Mesenchymal stem cell (in vitro differentiated cells and primary cell): ENCODE results near the gene TBCK.

Experiments
- DNase-seq: peaks from one replicate; pipeline ENCODE4 v3.0.0-alpha.2; 2013
- H2AFZ ChIP-seq: one replicate; pipeline ENCODE4 v1.6.1; 2013; ENCODE audit warnings: low read depth, mild to moderate bottlenecking, control low read depth, inconsistent platforms, low read length, moderate library complexity
- H2AK5ac ChIP-seq: 2 replicates; pipeline ENCODE4 v1.6.1; 2013; ENCODE audit warnings: low read length, moderate library complexity, mild to moderate bottlenecking, inconsistent platforms; ENCODE audit not compliant: severe bottlenecking
- H2BK120ac ChIP-seq: one replicate; pipeline ENCODE4 v1.6.1; 2013; ENCODE audit warnings: low read depth, mild to moderate bottlenecking, inconsistent platforms, low read length, moderate library complexity
- H2BK12ac ChIP-seq, 2 experiments: one replicate each; pipeline ENCODE4 v1.6.1; 2013; ENCODE audit warnings: inconsistent platforms in 2 of 2, low read length in 2 of 2, mild to moderate bottlenecking in 2 of 2, moderate library complexity in 2 of 2, control low read depth in 1 of 2
- H2BK15ac ChIP-seq: one replicate; pipeline ENCODE4 v1.6.1; 2013; ENCODE audit warnings: mild to moderate bottlenecking, low read depth, inconsistent platforms; ENCODE audit not compliant: poor library complexity, severe bottlenecking
- H2BK5ac ChIP-seq: 2 replicates; pipeline ENCODE4 v1.6.1; 2013; ENCODE audit warnings: low read depth, mild to moderate bottlenecking, low read length, control low read depth, inconsistent platforms; ENCODE audit not compliant: poor library complexity, severe bottlenecking
- H3K14ac ChIP-seq, 2 experiments: one replicate each; pipeline ENCODE4 v1.6.1; 2013; ENCODE audit warnings: inconsistent platforms in 2 of 2, low read length in 2 of 2, control low read depth in 1 of 2, mild to moderate bottlenecking in 1 of 2, moderate library complexity in 1 of 2
- H3K18ac ChIP-seq, 2 experiments: one replicate each; pipeline ENCODE4 v1.6.1; 2013; ENCODE audit warnings: inconsistent platforms in 2 of 2, low read length in 2 of 2, control low read depth in 1 of 2, low read depth in 1 of 2, mild to moderate bottlenecking in 1 of 2
- H3K23ac ChIP-seq, 2 experiments: one replicate each; pipeline ENCODE4 v1.6.1; 2013; ENCODE audit warnings: inconsistent platforms in 2 of 2, low read length in 2 of 2, mild to moderate bottlenecking in 2 of 2, moderate library complexity in 2 of 2, control low read depth in 1 of 2
- H3K27ac ChIP-seq: 2 replicates; pipeline ENCODE4 v1.5.1; 2013; ENCODE audit warnings: mild to moderate bottlenecking, moderate library complexity, low read length, control low read depth, inconsistent platforms; ENCODE audit not compliant: poor library complexity, severe bottlenecking
- H3K27me3 ChIP-seq, 2 experiments: 2 replicates each; pipeline versions ENCODE4 v1.6.1 to v1.7.0; 2013; ENCODE audit warnings: low read length in 2 of 2, mild to moderate bottlenecking in 2 of 2, moderate library complexity in 2 of 2, control low read depth in 1 of 2, inconsistent platforms in 1 of 2; ENCODE audit not compliant: control insufficient read depth in 1 of 2, insufficient read depth in 1 of 2
- H3K36me3 ChIP-seq, 2 experiments: 2 replicates each; pipeline versions ENCODE4 v1.6.1 to v1.7.0; 2013; ENCODE audit warnings: low read length in 2 of 2, control low read depth in 1 of 2, inconsistent platforms in 1 of 2, low read depth in 1 of 2, mild to moderate bottlenecking in 1 of 2; ENCODE audit not compliant: insufficient read depth in 2 of 2, control insufficient read depth in 1 of 2
- H3K4ac ChIP-seq, 2 experiments: one replicate each; pipeline ENCODE4 v1.6.1; 2013; ENCODE audit warnings: inconsistent platforms in 2 of 2, low read length in 2 of 2, mild to moderate bottlenecking in 2 of 2, moderate library complexity in 2 of 2, control low read depth in 1 of 2, low read depth in 1 of 2
- H3K4me1 ChIP-seq: 2 replicates; pipeline ENCODE4 v1.6.1; 2013; ENCODE audit warnings: low read depth, low read length, control low read depth; ENCODE audit not compliant: control insufficient read depth, insufficient read depth
- H3K4me2 ChIP-seq: 2 replicates; pipeline ENCODE4 v1.6.1; 2013; ENCODE audit warnings: low read length, mild to moderate bottlenecking, inconsistent platforms; ENCODE audit not compliant: poor library complexity, severe bottlenecking
- H3K4me3 ChIP-seq, 2 experiments: 2 replicates each; pipeline versions ENCODE4 v1.5.1 to v1.7.0; 2013; ENCODE audit warnings: low read length in 2 of 2, mild to moderate bottlenecking in 2 of 2, control low read depth in 1 of 2, low read depth in 1 of 2; ENCODE audit not compliant: insufficient read depth in 1 of 2
- H3K79me1 ChIP-seq: replicated peaks from 2 replicates; pipeline ENCODE4 v1.6.1; 2013; ENCODE audit warnings: mild to moderate bottlenecking, control low read depth, low read length, inconsistent platforms; ENCODE audit not compliant: poor library complexity, severe bottlenecking
- H3K9ac ChIP-seq: 2 replicates; pipeline ENCODE4 v1.7.0; 2013; ENCODE audit warnings: mild to moderate bottlenecking, low read length, moderate library complexity
- H3K9me3 ChIP-seq: 2 replicates; pipeline ENCODE4 v1.7.0; 2013; ENCODE audit warnings: mild to moderate bottlenecking, low read length; ENCODE audit not compliant: control insufficient read depth
- H4K8ac ChIP-seq: one replicate; pipeline ENCODE4 v1.6.1; 2013; ENCODE audit warnings: inconsistent platforms, mild to moderate bottlenecking, low read length, moderate library complexity
- H4K91ac ChIP-seq: one replicate; pipeline ENCODE4 v1.6.1; 2013; ENCODE audit warnings: mild to moderate bottlenecking, low read length, inconsistent platforms
- WGBS: methylation state at CpG from one replicate; pipeline ENCODE4 v1.1.7; 2013; ENCODE audit warnings: mixed read lengths; 5-methylcytosine and 5-hydroxymethylcytosine counted together

The TBCK gene

GRCh38 chr4:106034220-106034619 lies 281.8 kb downstream of the TBCK start:
- Histone ChIP-seq H3K27me3 (no peaks in the 10 kb centered on the region), H3K23ac (no peak overlapping the region), H3K79me1 (no peaks in the 10 kb centered on the region), H2BK15ac (no peak overlapping the region), H2BK12ac (no peak overlapping the region), H2BK120ac (no peak overlapping the region), H3K27ac (peak overlapping the region; percentile 92), H3K4me1 (peaks cover 6% of the 10 kb centered on the region), H4K8ac (no peak overlapping the region), H3K36me3 (no peaks in the 10 kb centered on the region), H3K4ac (no peak overlapping the region), H3K4me3 (no peak overlapping the region), H3K14ac (no peak overlapping the region), H3K4me2 (no peak overlapping the region), H3K9me3 (peaks cover 14% of the 10 kb centered on the region), H2AFZ (no peak overlapping the region), H4K91ac (no peak overlapping the region), H2BK5ac (peak overlapping the region; percentile 24), H3K18ac (no peak overlapping the region), H3K9ac (no peak overlapping the region), H2AK5ac (no peak overlapping the region)
- WGBS, result no CpG with 5 or more reads among the region's 3 CpGs
- peak; percentile 46 for DNase-seq

- H2BK5ac ChIP-seq, result no peak overlapping the region
Observed at GRCh38 chr4:106033469-106033868, 282.5 kb downstream of the TBCK start.

GRCh38 chr4:106032851-106033286 lies 283.1 kb downstream of the TBCK start:
- Histone ChIP-seq H3K79me1 (no peaks in the 10 kb centered on the region), H3K4me1 (peaks cover 6% of the 10 kb centered on the region), H4K8ac (no peak overlapping the region), H3K27ac (no peak overlapping the region), H3K14ac (no peak overlapping the region), H3K9ac (no peak overlapping the region), H3K4me2 (no peak overlapping the region), H3K23ac (no peak overlapping the region), H2AK5ac (peak overlapping the region; percentile 80), H2BK15ac (no peak overlapping the region), H2BK120ac (no peak overlapping the region), H2AFZ (no peak overlapping the region), H3K36me3 (no peaks in the 10 kb centered on the region), H2BK12ac (peak overlapping the region in 1 of 2 experiments; percentile 63), H4K91ac (no peak overlapping the region), H3K18ac (no peak overlapping the region), H3K9me3 (peaks cover 14% of the 10 kb centered on the region), H2BK5ac (no peak overlapping the region), H3K4ac (no peak overlapping the region), H3K4me3 (no peak overlapping the region), H3K27me3 (no peaks in the 10 kb centered on the region)
- WGBS, result 18% methylated on average over 1 of the region's 1 CpG
- DNase-seq, result peak; percentile 75

More at GRCh38 chr4:106033469-106033868, 282.5 kb downstream of the TBCK start:
- no peak for DNase-seq
- no peak overlapping the region for H3K4me3 ChIP-seq
- H3K4me2 ChIP-seq, result no peak overlapping the region
- H4K8ac ChIP-seq, result no peak overlapping the region
- H3K79me1 ChIP-seq, result no peaks in the 10 kb centered on the region
- H2BK15ac ChIP-seq, result no peak overlapping the region
- no peak overlapping the region for H2BK120ac ChIP-seq
- no peak overlapping the region for H3K23ac ChIP-seq
- H2BK12ac ChIP-seq, result peak overlapping the region in 1 of 2 experiments; percentile 63
- H2AK5ac ChIP-seq, result no peak overlapping the region
- H3K4me1 ChIP-seq, result peaks cover 6% of the 10 kb centered on the region
- peaks cover 14% of the 10 kb centered on the region for H3K9me3 ChIP-seq
- H4K91ac ChIP-seq, result no peak overlapping the region
- no peak overlapping the region for H2AFZ ChIP-seq
- H3K27me3 ChIP-seq, result no peaks in the 10 kb centered on the region
- peak overlapping the region in 1 of 2 experiments; percentile 30 for H3K4ac ChIP-seq
- peak overlapping the region in 1 of 2 experiments; percentile 77 for H3K18ac ChIP-seq
- peak overlapping the region; percentile 42 for H3K27ac ChIP-seq
- no peaks in the 10 kb centered on the region for H3K36me3 ChIP-seq
- H3K9ac ChIP-seq, result no peak overlapping the region
- H3K14ac ChIP-seq, result no peak overlapping the region

GRCh38 chr4:106022454-106022853 lies 293.6 kb downstream of the TBCK start:
- H3K23ac ChIP-seq, result no peak overlapping the region
- H2BK5ac ChIP-seq, result no peak overlapping the region
- H3K9ac ChIP-seq, result no peak overlapping the region
- H3K4me2 ChIP-seq, result no peak overlapping the region
- no peak overlapping the region for H3K18ac ChIP-seq
- H2AFZ ChIP-seq, result no peak overlapping the region
- H2BK12ac ChIP-seq, result peak overlapping the region in 1 of 2 experiments; percentile 24
- no peak for DNase-seq
- peak overlapping the region; percentile 5 for H4K8ac ChIP-seq
- H2BK15ac ChIP-seq, result no peak overlapping the region
- H3K9me3 ChIP-seq, result no peaks in the 10 kb centered on the region
- no peaks in the 10 kb centered on the region for H3K36me3 ChIP-seq
- H2AK5ac ChIP-seq, result no peak overlapping the region
- peak overlapping the region in 1 of 2 experiments; percentile 0 for H3K4ac ChIP-seq
- H3K4me1 ChIP-seq, result no peaks in the 10 kb centered on the region
- H3K27me3 ChIP-seq, result no peaks in the 10 kb centered on the region
- no peak overlapping the region for H4K91ac ChIP-seq
- H3K79me1 ChIP-seq, result no peaks in the 10 kb centered on the region
- no peak overlapping the region for H3K4me3 ChIP-seq
- H3K14ac ChIP-seq, result no peak overlapping the region
- no peak overlapping the region for H3K27ac ChIP-seq
- H2BK120ac ChIP-seq, result no peak overlapping the region
- WGBS, result 100% methylated on average over 1 of the region's 2 CpGs
